ENCODE results near the gene MLF2. TPM values are rescaled to one million over a fixed set of nuclear protein-coding genes. Genes with fewer than 3 reads are reported as not detected.
A peak's percentile ranks its signal among the peaks of the same experiment; 100 is the strongest.

Gene MLF2
- total RNA-seq, 2 donors from 2014 or later = 122 to 134 TPM

- peak; percentile 73 to 79 for ATAC-seq (replicated peaks in 1 of 2)
- H3K9me3 Mint-ChIP-seq = no peaks in the 10 kb centered on the region
- H3K27ac Mint-ChIP-seq = peak overlapping the region; percentile 86
- peaks cover 12 to 13% of the 10 kb centered on the region in 2 donors for H3K36me3 Mint-ChIP-seq (ENCODE audit: insufficient read depth in 2 of 2)
- peaks cover 42% of the 10 kb centered on the region for H3K27me3 Mint-ChIP-seq (ENCODE audit: low read depth)
- peaks cover 69% of the 10 kb centered on the region for H3K4me1 Mint-ChIP-seq (ENCODE audit: low read depth)
- peak; percentile 78 to 82 for DNase-seq
- H3K4me3 Mint-ChIP-seq = peak overlapping the region; percentile 94 to 96
Observed at GRCh38 chr12:6766651-6767349, 13.9 kb upstream of the MLF2 start.

- peaks cover 60% of the 10 kb centered on the region for H3K4me1 Mint-ChIP-seq (ENCODE audit: low read depth)
- peak; percentile 59 to 69 for DNase-seq
- peak within 1 kb of the TSS; percentile 86 for H3K27ac Mint-ChIP-seq
- H3K4me3 Mint-ChIP-seq = peak within 1 kb of the TSS; percentile 94 to 96
- H3K36me3 Mint-ChIP-seq (ENCODE audit: insufficient read depth in 2 of 2) = peaks cover 11 to 12% of the 10 kb centered on the region in 2 donors
- H3K27me3 Mint-ChIP-seq (ENCODE audit: low read depth) = peaks cover 42% of the 10 kb centered on the region
- no peaks in the 10 kb centered on the region for H3K9me3 Mint-ChIP-seq
- ATAC-seq (replicated peaks in 1 of 2) = peak; percentile 21 to 37
Observed at GRCh38 chr12:6765634-6766581, 13.0 kb upstream of the MLF2 start, which contains the start of gene PTMS. TSS of gene PTMS (plus strand) at chr12:6766363. CDS start at chr12:6766706, 343 bp downstream.

GRCh38 chr12:6765048-6765633 lies 12.2 kb upstream of the MLF2 start:
- ATAC-seq (replicated peaks in 1 of 2) = no peak
- Mint-ChIP-seq H3K36me3 (ENCODE audit: insufficient read depth in 2 of 2) (peaks cover 8 to 10% of the 10 kb centered on the region in 2 donors), H3K27ac (peak overlapping the region; percentile 2), H3K4me3 (peak overlapping the region; percentile 75), H3K9me3 (no peaks in the 10 kb centered on the region), H3K4me1 (ENCODE audit: low read depth) (peaks cover 52% of the 10 kb centered on the region), H3K27me3 (ENCODE audit: low read depth) (peaks cover 42% of the 10 kb centered on the region)
- DNase-seq = no peak

GRCh38 chr12:6764011-6764828 lies 11.3 kb upstream of the MLF2 start:
- DNase-seq (peak; percentile 70 to 72), ATAC-seq (replicated peaks in 1 of 2) (peak; percentile 77 to 84)
- H3K4me3 Mint-ChIP-seq = peak overlapping the region; percentile 71 to 75
- H3K9me3 Mint-ChIP-seq = no peaks in the 10 kb centered on the region
- H3K4me1 Mint-ChIP-seq (ENCODE audit: low read depth) = peaks cover 43% of the 10 kb centered on the region
- H3K36me3 Mint-ChIP-seq (ENCODE audit: insufficient read depth in 2 of 2) = peaks cover 7 to 8% of the 10 kb centered on the region in 2 donors
- peaks cover 44% of the 10 kb centered on the region for H3K27me3 Mint-ChIP-seq (ENCODE audit: low read depth)
- H3K27ac Mint-ChIP-seq = no peak overlapping the region

- Mint-ChIP-seq H3K9me3 (no peaks in the 10 kb centered on the region), H3K36me3 (ENCODE audit: insufficient read depth in 2 of 2) (peaks cover 7 to 8% of the 10 kb centered on the region in 2 donors), H3K4me1 (ENCODE audit: low read depth) (peaks cover 40% of the 10 kb centered on the region), H3K27me3 (ENCODE audit: low read depth) (peaks cover 36% of the 10 kb centered on the region), H3K27ac (no peak overlapping the region), H3K4me3 (no peak overlapping the region)
- ATAC-seq (replicated peaks in 1 of 2) (no peak), DNase-seq (no peak)
Observed at GRCh38 chr12:6763380-6763779, 10.4 kb upstream of the MLF2 start.

GRCh38 chr12:6759741-6760140 lies 6.8 kb upstream of the MLF2 start:
- Mint-ChIP-seq H3K27ac (no peak overlapping the region), H3K4me1 (ENCODE audit: low read depth) (peaks cover 17% of the 10 kb centered on the region), H3K4me3 (no peak overlapping the region), H3K36me3 (ENCODE audit: insufficient read depth in 2 of 2) (peaks cover 0 to 2% of the 10 kb centered on the region in 2 donors), H3K27me3 (ENCODE audit: low read depth) (peaks cover 16% of the 10 kb centered on the region), H3K9me3 (no peaks in the 10 kb centered on the region)
- ATAC-seq (replicated peaks in 1 of 2) = no peak
- no peak for DNase-seq

GRCh38 chr12:6758506-6759095 lies 5.7 kb upstream of the MLF2 start:
- ATAC-seq (replicated peaks in 1 of 2) (no peak), DNase-seq (no peak)
- H3K27ac Mint-ChIP-seq = no peak overlapping the region
- no peak overlapping the region for H3K4me3 Mint-ChIP-seq
- no peaks in the 10 kb centered on the region for H3K36me3 Mint-ChIP-seq (ENCODE audit: insufficient read depth in 2 of 2)
- H3K27me3 Mint-ChIP-seq (ENCODE audit: low read depth) = peaks cover 7% of the 10 kb centered on the region
- H3K9me3 Mint-ChIP-seq = no peaks in the 10 kb centered on the region
- H3K4me1 Mint-ChIP-seq (ENCODE audit: low read depth) = peaks cover 15% of the 10 kb centered on the region

GRCh38 chr12:6757028-6757690 lies 4.2 kb upstream of the MLF2 start:
- H3K27me3 Mint-ChIP-seq (ENCODE audit: low read depth) = peaks cover 7% of the 10 kb centered on the region
- ATAC-seq (replicated peaks in 1 of 2) = no peak
- no peak overlapping the region for H3K4me3 Mint-ChIP-seq
- no peaks in the 10 kb centered on the region for H3K9me3 Mint-ChIP-seq
- no peaks in the 10 kb centered on the region for H3K36me3 Mint-ChIP-seq (ENCODE audit: insufficient read depth in 2 of 2)
- peaks cover 20% of the 10 kb centered on the region for H3K4me1 Mint-ChIP-seq (ENCODE audit: low read depth)
- H3K27ac Mint-ChIP-seq = no peak overlapping the region
- DNase-seq = no peak

- H3K4me3 Mint-ChIP-seq = no peak overlapping the region
- H3K27ac Mint-ChIP-seq = no peak overlapping the region
- peaks cover 28% of the 10 kb centered on the region for H3K4me1 Mint-ChIP-seq (ENCODE audit: low read depth)
- H3K27me3 Mint-ChIP-seq (ENCODE audit: low read depth) = peaks cover under 1% of the 10 kb centered on the region
- no peaks in the 10 kb centered on the region for H3K9me3 Mint-ChIP-seq
- ATAC-seq (replicated peaks in 1 of 2) (no peak), DNase-seq (no peak)
- H3K36me3 Mint-ChIP-seq (ENCODE audit: insufficient read depth in 2 of 2) = peaks cover 2 to 16% of the 10 kb centered on the region in 2 donors
Observed at GRCh38 chr12:6754411-6754810, 1.5 kb upstream of the MLF2 start.

GRCh38 chr12:6753772-6754356 lies 923 bp upstream of the MLF2 start:
- H3K4me3 Mint-ChIP-seq = peak overlapping the region; percentile 97 to 98
- peak overlapping the region; percentile 69 for H3K27ac Mint-ChIP-seq
- H3K9me3 Mint-ChIP-seq = no peaks in the 10 kb centered on the region
- H3K4me1 Mint-ChIP-seq (ENCODE audit: low read depth) = peaks cover 27% of the 10 kb centered on the region
- no peaks in the 10 kb centered on the region for H3K27me3 Mint-ChIP-seq (ENCODE audit: low read depth)
- no peak for ATAC-seq (replicated peaks in 1 of 2)
- peaks cover 2 to 21% of the 10 kb centered on the region in 2 donors for H3K36me3 Mint-ChIP-seq (ENCODE audit: insufficient read depth in 2 of 2)
- no peak for DNase-seq

GRCh38 chr12:6752167-6752920 lies 597 bp downstream of the MLF2 start:
- H3K27me3 Mint-ChIP-seq (ENCODE audit: low read depth) = no peaks in the 10 kb centered on the region
- peak overlapping the region; percentile 97 to 98 for H3K4me3 Mint-ChIP-seq
- ATAC-seq (replicated peaks in 1 of 2) (peak in 1 of 2 donors; percentile 0), DNase-seq (peak in 1 of 2 donors; percentile 35)
- H3K27ac Mint-ChIP-seq = peak overlapping the region; percentile 78
- peaks cover 10 to 32% of the 10 kb centered on the region in 2 donors for H3K36me3 Mint-ChIP-seq (ENCODE audit: insufficient read depth in 2 of 2)
- H3K4me1 Mint-ChIP-seq (ENCODE audit: low read depth) = peaks cover 20% of the 10 kb centered on the region
- no peaks in the 10 kb centered on the region for H3K9me3 Mint-ChIP-seq
